H9 (cell line): ENCODE measurements around the gene NACAD. TPM values are rescaled to one million over a fixed set of nuclear protein-coding genes. Genes with fewer than 3 reads are reported as not detected.

Experiments used
- DNase-seq: peaks from one replicate; pipeline ENCODE4 v3.0.0-alpha.2; 2017
- H2AFZ ChIP-seq: one replicate; pipeline ENCODE4 v1.6.1; 2013; ENCODE audit warnings: mild to moderate bottlenecking, low read length, control low read depth, moderate library complexity
- H2AK5ac ChIP-seq: 2 replicates; pipeline ENCODE4 v1.6.1; 2013; ENCODE audit warnings: low read length, control low read depth, mixed read lengths; ENCODE audit not compliant: insufficient read length
- H2BK120ac ChIP-seq: one replicate; pipeline ENCODE4 v1.6.1; 2013; ENCODE audit warnings: low read depth, mild to moderate bottlenecking, low read length, control low read depth, inconsistent platforms; ENCODE audit not compliant: poor library complexity, severe bottlenecking
- H2BK12ac ChIP-seq: 2 replicates; pipeline ENCODE4 v1.6.1; 2013; ENCODE audit warnings: low read length, control low read depth, mixed read lengths, low read depth; ENCODE audit not compliant: insufficient read length
- H2BK15ac ChIP-seq: 2 replicates; pipeline ENCODE4 v1.6.1; 2013; ENCODE audit warnings: low read depth, low read length, control low read depth
- H2BK20ac ChIP-seq: one replicate; pipeline ENCODE4 v1.6.1; 2013; ENCODE audit warnings: low read depth, mild to moderate bottlenecking, low read length, control low read depth, inconsistent platforms; ENCODE audit not compliant: poor library complexity, severe bottlenecking
- H2BK5ac ChIP-seq: 2 replicates; pipeline ENCODE4 v1.6.1; 2013; ENCODE audit warnings: low read length, control low read depth, mixed read lengths; ENCODE audit not compliant: insufficient read length
- H3K14ac ChIP-seq: 2 replicates; pipeline ENCODE4 v1.6.1; 2013; ENCODE audit warnings: low read length, control low read depth; ENCODE audit not compliant: insufficient read depth
- H3K18ac ChIP-seq: 2 replicates; pipeline ENCODE4 v1.6.1; 2013; ENCODE audit warnings: low read depth, mild to moderate bottlenecking, mixed read lengths, low read length, control low read depth; ENCODE audit not compliant: insufficient read length
- H3K23ac ChIP-seq: 2 replicates; pipeline ENCODE4 v1.6.1; 2013; ENCODE audit warnings: low read length, control low read depth, mixed read lengths, low read depth; ENCODE audit not compliant: insufficient read length
- H3K23me2 ChIP-seq: 2 replicates; pipeline ENCODE4 v1.6.1; 2013; ENCODE audit warnings: low read depth, mild to moderate bottlenecking, mixed read lengths, low read length, control low read depth; ENCODE audit not compliant: insufficient read length, poor library complexity, severe bottlenecking
- H3K27ac ChIP-seq: 2 replicates; pipeline ENCODE4 v1.5.1; 2013; ENCODE audit warnings: low read length, control low read depth, mixed read lengths, low read depth; ENCODE audit not compliant: insufficient read length
- H3K27me3 ChIP-seq: 2 replicates; pipeline ENCODE4 v1.6.1; 2013; ENCODE audit warnings: low read length, control low read depth, inconsistent platforms; ENCODE audit not compliant: insufficient read depth
- H3K4ac ChIP-seq: 2 replicates; pipeline ENCODE4 v1.6.1; 2013; ENCODE audit warnings: low read depth, mild to moderate bottlenecking, control low read depth, inconsistent platforms, low read length, moderate library complexity
- H3K4me1 ChIP-seq: 2 replicates; pipeline ENCODE4 v1.6.1; 2013; ENCODE audit warnings: low read length, control low read depth, inconsistent platforms; ENCODE audit not compliant: insufficient read depth
- H3K4me2 ChIP-seq: 2 replicates; pipeline ENCODE4 v1.6.1; 2013; ENCODE audit warnings: low read length, control low read depth, mixed read lengths; ENCODE audit not compliant: insufficient read length, insufficient read depth
- H3K56ac ChIP-seq: 2 replicates; pipeline ENCODE4 v1.6.1; 2013; ENCODE audit warnings: low read depth, mild to moderate bottlenecking, mixed read lengths, low read length, control low read depth; ENCODE audit not compliant: insufficient read length
- H3K79me1 ChIP-seq: 2 replicates; pipeline ENCODE4 v1.6.1; 2013; ENCODE audit warnings: low read depth, mild to moderate bottlenecking, moderate library complexity, low read length, control low read depth, inconsistent platforms; ENCODE audit not compliant: insufficient read depth, poor library complexity, severe bottlenecking
- H3K79me2 ChIP-seq: 2 replicates; pipeline ENCODE4 v1.6.1; 2013; ENCODE audit warnings: low read length, control low read depth, inconsistent platforms; ENCODE audit not compliant: insufficient read depth
- H3K9ac ChIP-seq: 2 replicates; pipeline ENCODE4 v1.6.1; 2013; ENCODE audit warnings: low read length, control low read depth, mixed read lengths; ENCODE audit not compliant: insufficient read length; ENCODE audit errors: extremely low read depth
- H3K9me3 ChIP-seq: one replicate; pipeline ENCODE4 v1.6.1; 2013; ENCODE audit warnings: low read depth, low read length, inconsistent platforms; ENCODE audit not compliant: control insufficient read depth
- H3T11ph ChIP-seq: one replicate; pipeline ENCODE4 v1.6.1; 2013; ENCODE audit warnings: mild to moderate bottlenecking, low read length, control low read depth, inconsistent platforms
- H4K20me1 ChIP-seq: one replicate; pipeline ENCODE4 v1.6.1; 2013; ENCODE audit not compliant: control insufficient read depth, insufficient read length, insufficient read depth
- H4K5ac ChIP-seq: 2 replicates; pipeline ENCODE4 v1.6.1; 2013; ENCODE audit warnings: low read depth, mild to moderate bottlenecking, mixed read lengths, low read length, control low read depth; ENCODE audit not compliant: insufficient read length
- H4K8ac ChIP-seq: replicated peaks from 2 replicates; pipeline ENCODE4 v1.6.1; 2013; ENCODE audit warnings: low read length, control low read depth, mixed read lengths, low read depth; ENCODE audit not compliant: insufficient read length
- H4K91ac ChIP-seq: 2 replicates; pipeline ENCODE4 v1.6.1; 2013; ENCODE audit warnings: low read depth, mild to moderate bottlenecking, moderate library complexity, mixed read lengths, low read length, control low read depth; ENCODE audit not compliant: insufficient read length
- H3K27ac Mint-ChIP-seq, 3 experiments: 2 replicates in 2 of 3; 3 replicates in 1 of 3; pipeline ENCODE4 v1.8.0; 2020 to 2021; ENCODE audit warnings: mixed read lengths in 3 of 3, mild to moderate bottlenecking in 1 of 3, moderate library complexity in 1 of 3
- H3K27me3 Mint-ChIP-seq: 2 replicates; pipeline ENCODE4 v1.8.0; 2021; ENCODE audit warnings: low read depth, mild to moderate bottlenecking, moderate library complexity, mixed read lengths
- H3K36me3 Mint-ChIP-seq, 3 experiments: 2 replicates in 2 of 3; 3 replicates in 1 of 3; pipeline ENCODE4 v1.8.0; 2020 to 2021; ENCODE audit warnings: low read depth in 3 of 3, mixed read lengths in 3 of 3; ENCODE audit not compliant: insufficient read depth in 1 of 3
- H3K4me1 Mint-ChIP-seq, 2 experiments: 2 replicates each; pipeline ENCODE4 v1.8.0; 2020; ENCODE audit warnings: mixed read lengths in 2 of 2
- H3K4me3 Mint-ChIP-seq, 2 experiments: 2 replicates in 1 of 2; 3 replicates in 1 of 2; pipeline ENCODE4 v1.8.0; 2020 to 2021; ENCODE audit warnings: mild to moderate bottlenecking in 2 of 2, mixed read lengths in 2 of 2, moderate library complexity in 1 of 2
- H3K9me3 Mint-ChIP-seq, 2 experiments: 2 replicates in 1 of 2; 3 replicates in 1 of 2; pipeline ENCODE4 v1.8.0; 2020; ENCODE audit warnings: mild to moderate bottlenecking in 2 of 2, mixed read lengths in 2 of 2, moderate library complexity in 1 of 2
- WGBS: extraction: QIAGEN DNeasy Blood & Tissue Kit; methylation state at CpG from one replicate; pipeline ENCODE4 v1.1.7; 2013; ENCODE audit warnings: missing lambda C conversion rate, low lambda C conversion rate, mixed read lengths; ENCODE audit not compliant: insufficient read length; ENCODE audit errors: extremely low coverage; 5-methylcytosine and 5-hydroxymethylcytosine counted together
- total RNA-seq: library from RNA; stranded (reverse); gene quantifications from 2 replicates; pipeline ENCODE4 v1.2.1, GENCODE V29; 2021
- TF ChIP-seq, protein P1 (sequence below): fragments of 200-600 bp; sonication (generic); conservative IDR thresholded peaks from 3 replicates; pipeline ENCODE4 v1.8.0; 2021; ENCODE audit warnings: antibody characterized with exemption, mild to moderate bottlenecking

The NACAD gene
- total RNA-seq, 1 experiment from 2014 or later, result 8.0 TPM

DNA sequence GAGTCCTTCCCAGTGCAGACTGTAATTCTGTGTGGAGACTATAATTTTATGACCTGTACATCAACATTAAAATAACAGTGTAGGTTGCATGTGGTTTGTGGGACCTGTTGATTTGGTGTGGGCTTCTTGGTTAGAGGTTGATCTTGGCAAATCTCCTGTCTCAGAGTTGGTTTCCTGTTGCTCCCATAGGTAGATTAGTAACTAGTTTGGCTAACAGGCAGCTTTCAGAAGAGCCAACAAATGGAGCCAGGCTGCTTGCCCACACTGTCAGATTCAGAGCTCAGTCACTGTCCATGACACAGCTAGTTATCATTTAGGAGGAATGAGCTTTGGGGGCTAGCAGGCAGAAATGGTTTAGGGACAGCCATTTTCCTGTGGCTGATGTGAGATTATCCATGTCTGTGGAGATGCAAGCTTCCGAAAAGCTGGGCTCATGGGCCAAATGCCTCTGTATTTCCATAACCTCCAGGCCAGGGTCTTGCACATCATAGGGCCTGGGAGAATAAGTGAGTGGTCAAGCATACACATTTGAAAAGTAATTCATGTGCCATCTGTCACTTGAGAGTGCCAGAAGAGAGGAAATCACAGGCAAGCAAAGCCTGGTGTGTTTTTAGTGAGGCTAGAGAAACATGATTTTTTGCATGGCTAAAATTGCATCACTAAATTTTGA lies 55.4 kb downstream of the NACAD start:
- no peak overlapping the region for H2BK15ac ChIP-seq
- H3T11ph ChIP-seq, result no peak overlapping the region
- DNase-seq, result no peak
- H3K27ac Mint-ChIP-seq, result peak overlapping the region; percentile 14 to 96 (median 72); a peak in 3 of 7 replicates
- H2BK12ac ChIP-seq, result no peak overlapping the region
- H3K27ac ChIP-seq, result no peak overlapping the region
- no peak overlapping the region for H2AFZ ChIP-seq
- H3K9me3 ChIP-seq, result no peaks in the 10 kb centered on the region
- TF ChIP-seq, protein P1, sequence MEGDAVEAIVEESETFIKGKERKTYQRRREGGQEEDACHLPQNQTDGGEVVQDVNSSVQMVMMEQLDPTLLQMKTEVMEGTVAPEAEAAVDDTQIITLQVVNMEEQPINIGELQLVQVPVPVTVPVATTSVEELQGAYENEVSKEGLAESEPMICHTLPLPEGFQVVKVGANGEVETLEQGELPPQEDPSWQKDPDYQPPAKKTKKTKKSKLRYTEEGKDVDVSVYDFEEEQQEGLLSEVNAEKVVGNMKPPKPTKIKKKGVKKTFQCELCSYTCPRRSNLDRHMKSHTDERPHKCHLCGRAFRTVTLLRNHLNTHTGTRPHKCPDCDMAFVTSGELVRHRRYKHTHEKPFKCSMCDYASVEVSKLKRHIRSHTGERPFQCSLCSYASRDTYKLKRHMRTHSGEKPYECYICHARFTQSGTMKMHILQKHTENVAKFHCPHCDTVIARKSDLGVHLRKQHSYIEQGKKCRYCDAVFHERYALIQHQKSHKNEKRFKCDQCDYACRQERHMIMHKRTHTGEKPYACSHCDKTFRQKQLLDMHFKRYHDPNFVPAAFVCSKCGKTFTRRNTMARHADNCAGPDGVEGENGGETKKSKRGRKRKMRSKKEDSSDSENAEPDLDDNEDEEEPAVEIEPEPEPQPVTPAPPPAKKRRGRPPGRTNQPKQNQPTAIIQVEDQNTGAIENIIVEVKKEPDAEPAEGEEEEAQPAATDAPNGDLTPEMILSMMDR, result no peak
- no peaks in the 10 kb centered on the region for H3K4me1 ChIP-seq
- no peak overlapping the region for H4K8ac ChIP-seq
- H3K18ac ChIP-seq, result no peak overlapping the region
- H3K4me3 Mint-ChIP-seq, result no peak overlapping the region
- no peak overlapping the region for H3K9ac ChIP-seq
- no peak overlapping the region for H4K5ac ChIP-seq
- no peaks in the 10 kb centered on the region for H3K27me3 ChIP-seq
- WGBS, result no CpG with 5 or more reads among the region's 1 CpG
- H3K56ac ChIP-seq, result no peak overlapping the region
- no peak overlapping the region for H3K23ac ChIP-seq
- H3K14ac ChIP-seq, result no peak overlapping the region
- no peak overlapping the region for H3K4me2 ChIP-seq
- H3K27me3 Mint-ChIP-seq, result no peaks in the 10 kb centered on the region
- no peaks in the 10 kb centered on the region for H4K20me1 ChIP-seq
- H3K36me3 Mint-ChIP-seq, result peaks cover 3 to 7% (median 4%) of the 10 kb centered on the region in 3 experiments; a peak in 5 of 7 replicates
- H3K79me2 ChIP-seq, result no peaks in the 10 kb centered on the region
- no peak overlapping the region for H2BK20ac ChIP-seq
- no peak overlapping the region for H4K91ac ChIP-seq
- H3K9me3 Mint-ChIP-seq, result no peaks in the 10 kb centered on the region
- no peaks in the 10 kb centered on the region for H3K23me2 ChIP-seq
- H2AK5ac ChIP-seq, result no peak overlapping the region
- no peak overlapping the region for H2BK5ac ChIP-seq
- H3K4ac ChIP-seq, result no peak overlapping the region
- no peaks in the 10 kb centered on the region for H3K79me1 ChIP-seq
- H2BK120ac ChIP-seq, result no peak overlapping the region
- H3K4me1 Mint-ChIP-seq, result peaks cover 38 to 40% of the 10 kb centered on the region in 2 experiments
